CD4-positive, alpha-beta T cell treated with Interleukin-4 for 1 hour (primary cell): ENCODE results near the gene SEZ6L2.
A peak's percentile ranks its signal among the peaks of the same experiment; 100 is the strongest.
"Not testable (repeated sequence)": the region's sequence is repeated elsewhere in the genome, so short reads cannot be mapped to it uniquely, and the experiment has no call there.

Source experiments
- DNase-seq, 2 donors: peaks; one replicate each; pipeline ENCODE4 v3.0.0-alpha.2; 2020 to 2022

Gene SEZ6L2

DNA sequence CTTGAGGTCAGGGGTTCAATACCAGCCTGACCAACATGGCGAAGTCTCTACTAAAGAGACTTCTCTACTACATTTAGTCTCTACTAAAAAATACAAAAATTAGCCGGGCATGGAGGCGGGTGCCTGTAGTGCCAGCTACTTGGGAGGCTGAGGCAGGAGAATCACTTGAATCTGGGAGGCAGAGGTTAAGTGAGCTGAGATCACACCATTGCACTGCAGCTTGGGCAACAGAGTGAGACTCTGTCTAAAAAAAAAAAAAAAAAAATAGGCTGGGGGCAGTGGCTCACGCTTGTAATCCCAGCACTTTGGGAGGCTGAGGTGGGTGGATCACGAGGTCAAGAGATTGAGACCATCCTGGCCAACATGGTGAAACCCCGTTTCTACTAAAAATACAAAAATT lies 10.5 kb upstream of the SEZ6L2 start:
- DNase-seq: not testable (repeated sequence)

DNA sequence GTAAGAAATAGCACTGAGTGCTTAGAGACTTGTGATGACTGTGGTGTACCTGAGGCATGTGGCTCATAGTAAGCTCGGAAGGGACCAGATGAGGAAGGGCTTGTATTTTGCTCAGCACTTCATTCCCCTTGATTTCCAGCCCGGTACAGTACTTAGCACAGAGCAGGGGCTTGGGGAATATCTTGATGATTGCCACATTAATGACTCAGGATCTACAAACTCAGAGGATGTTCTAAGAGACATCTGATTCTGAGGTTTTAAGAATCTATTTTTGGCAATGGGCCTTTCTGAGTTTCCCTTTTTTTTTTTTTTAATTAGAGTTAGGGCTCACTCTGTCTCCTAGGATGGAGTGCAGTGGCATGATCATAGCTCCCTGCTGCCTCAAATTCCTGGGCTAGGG lies 10.0 kb upstream of the SEZ6L2 start:
- no peak for DNase-seq

DNA sequence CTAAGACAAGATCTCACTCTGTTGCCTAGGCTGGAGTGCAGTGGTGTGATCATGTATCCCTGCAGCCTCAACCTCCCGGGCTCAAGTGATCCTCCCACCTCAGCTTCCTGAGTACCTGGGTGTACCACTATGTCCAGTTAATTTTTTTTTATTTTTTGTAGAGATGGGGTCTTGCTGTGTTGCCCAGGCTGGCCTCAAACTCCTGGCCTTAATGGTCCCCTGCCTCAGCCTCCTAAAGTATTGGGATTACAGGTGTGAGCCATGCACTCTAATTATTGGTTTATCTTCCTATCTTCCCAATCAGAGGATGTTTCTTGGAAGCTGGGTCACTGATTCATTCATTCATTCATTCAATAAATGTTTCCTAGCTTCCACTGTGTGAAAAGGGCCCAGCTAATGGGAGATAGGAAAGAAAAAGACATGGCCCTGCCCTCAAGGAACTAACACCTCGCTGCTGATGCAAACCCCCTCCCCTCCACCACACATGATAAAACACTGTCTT lies 9.4 kb upstream of the SEZ6L2 start:
- DNase-seq: no peak

DNA sequence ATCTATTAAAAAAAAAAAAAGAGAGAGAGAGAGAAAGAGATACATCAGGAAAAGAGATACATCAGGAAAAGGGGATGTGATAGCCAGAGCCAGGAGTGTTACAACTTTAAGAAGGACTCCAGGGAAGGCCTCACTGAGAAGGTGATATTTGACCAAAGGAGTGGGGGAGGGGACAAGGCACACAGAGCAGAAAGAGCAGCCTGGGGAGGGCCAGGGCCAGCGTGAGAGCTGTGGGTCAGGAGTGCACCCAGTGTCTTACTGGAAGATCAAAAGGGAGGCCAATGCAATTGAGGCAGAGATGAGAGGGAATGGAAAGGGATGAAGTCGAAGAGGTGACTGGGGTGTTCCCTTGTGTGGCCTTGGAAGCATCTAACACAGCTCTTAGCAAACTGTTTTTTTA lies 8.6 kb upstream of the SEZ6L2 start:
- DNase-seq: no peak

DNA sequence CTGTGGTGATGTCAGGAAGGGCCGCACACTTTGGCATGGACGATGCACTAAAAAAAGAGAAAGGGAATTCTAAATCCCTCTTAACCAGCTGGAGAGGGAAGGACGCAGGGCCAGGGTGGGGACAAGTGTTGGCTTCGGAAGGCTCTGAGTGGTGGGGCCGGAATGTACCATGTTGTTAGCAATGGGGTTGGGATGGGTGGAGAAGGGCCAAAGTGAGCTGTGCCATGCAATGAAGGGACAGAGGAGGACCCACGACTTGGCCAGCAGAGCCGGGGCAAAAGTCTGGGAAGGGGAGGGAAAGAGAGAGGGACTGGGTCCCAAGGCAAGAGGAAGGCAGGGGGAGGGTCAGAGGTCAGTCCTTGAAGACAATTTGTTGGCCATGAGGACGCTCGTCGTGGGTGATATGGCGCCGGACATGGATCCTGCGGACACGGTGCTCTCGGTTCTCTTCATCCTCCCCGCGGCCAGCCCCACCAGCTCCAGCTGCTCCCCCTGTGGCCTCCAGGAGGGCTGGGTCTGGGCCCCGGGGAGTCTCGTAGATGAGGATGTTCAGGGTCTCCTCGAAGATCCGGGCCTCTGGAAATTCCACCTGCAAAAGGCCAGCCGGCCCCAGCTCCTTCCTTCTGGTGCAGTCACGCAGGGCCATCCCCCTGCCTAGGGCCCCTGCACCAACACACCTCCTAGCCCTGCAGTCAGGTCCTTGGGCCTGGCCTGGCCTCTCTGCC lies 7.3 kb upstream of the SEZ6L2 start:
- DNase-seq: no peak

DNA sequence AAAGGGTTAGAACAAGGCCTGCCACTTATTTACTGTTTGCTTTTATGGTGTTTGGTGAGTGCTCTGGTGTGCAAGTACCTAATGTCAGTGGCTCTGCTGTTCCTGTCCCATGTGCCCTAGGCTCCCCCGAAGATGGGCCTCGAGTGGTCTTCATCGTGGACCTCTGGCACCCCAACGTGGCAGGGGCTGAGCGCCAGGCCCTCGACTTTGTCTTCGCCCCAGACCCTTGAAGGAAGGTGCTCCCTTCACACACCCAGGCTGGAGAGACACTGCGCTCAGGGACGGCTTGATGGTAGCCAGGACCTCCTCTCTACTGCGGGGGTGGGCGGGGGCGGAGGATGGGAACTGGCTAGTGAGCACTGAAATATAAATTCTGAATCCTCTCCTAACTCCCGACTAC lies 6.3 kb upstream of the SEZ6L2 start:
- no peak for DNase-seq

DNA sequence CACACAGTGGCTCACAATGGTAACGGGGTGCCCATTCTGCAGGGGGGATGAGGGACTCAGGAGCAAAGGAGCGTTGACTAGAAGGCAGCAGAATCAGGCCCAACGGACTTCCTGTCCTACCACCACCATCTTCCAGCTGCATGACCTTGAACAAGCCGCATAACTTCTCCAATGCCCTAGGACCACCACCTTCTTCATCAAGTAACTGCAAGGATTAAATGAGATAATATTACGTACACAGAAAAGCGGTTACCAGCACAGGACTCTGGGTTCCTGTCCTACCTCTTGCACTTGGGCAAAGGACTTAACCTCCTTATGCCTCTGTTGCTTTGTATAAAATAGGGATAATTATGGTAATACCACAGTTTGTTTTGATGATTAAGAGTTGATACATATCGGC lies 5.6 kb upstream of the SEZ6L2 start:
- DNase-seq: no peak

DNA sequence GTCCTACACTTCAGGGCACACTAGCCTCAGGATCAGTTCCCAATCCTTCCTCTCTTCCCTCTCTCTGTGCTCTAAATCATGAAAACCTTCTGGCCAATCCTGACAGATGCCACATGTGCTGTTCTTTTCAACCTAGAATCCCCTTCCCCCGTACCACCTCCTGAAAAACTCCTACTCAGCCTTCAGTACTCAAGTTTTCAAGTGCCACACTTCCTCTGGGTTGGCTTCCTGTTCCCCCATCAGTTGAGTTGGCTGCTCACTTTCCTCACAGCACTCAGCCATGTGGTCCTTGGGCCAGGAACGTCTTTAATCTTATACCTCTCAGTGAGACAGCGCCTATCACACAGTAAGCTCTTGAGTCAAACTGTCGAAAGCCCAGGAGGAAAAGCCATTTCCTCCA lies 4.2 kb upstream of the SEZ6L2 start:
- no peak for DNase-seq

DNA sequence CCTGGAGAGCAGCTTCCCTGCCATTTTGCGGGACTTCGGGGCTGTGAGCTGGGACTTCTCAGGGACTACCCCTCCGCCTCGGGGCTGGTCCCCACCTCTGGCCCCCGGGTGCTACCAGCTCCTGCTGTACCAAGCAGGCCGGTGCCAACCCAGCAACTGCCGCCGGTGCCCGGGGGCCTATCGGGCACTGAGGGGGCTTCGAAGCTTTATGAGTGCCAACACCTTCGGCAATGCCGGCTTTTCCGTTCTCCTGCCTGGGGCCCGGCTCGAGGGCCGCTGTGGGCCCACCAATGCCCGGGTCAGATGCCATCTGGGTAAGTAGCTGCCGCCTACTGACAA lies 2.2 kb upstream of the SEZ6L2 start:
- no peak for DNase-seq

DNA sequence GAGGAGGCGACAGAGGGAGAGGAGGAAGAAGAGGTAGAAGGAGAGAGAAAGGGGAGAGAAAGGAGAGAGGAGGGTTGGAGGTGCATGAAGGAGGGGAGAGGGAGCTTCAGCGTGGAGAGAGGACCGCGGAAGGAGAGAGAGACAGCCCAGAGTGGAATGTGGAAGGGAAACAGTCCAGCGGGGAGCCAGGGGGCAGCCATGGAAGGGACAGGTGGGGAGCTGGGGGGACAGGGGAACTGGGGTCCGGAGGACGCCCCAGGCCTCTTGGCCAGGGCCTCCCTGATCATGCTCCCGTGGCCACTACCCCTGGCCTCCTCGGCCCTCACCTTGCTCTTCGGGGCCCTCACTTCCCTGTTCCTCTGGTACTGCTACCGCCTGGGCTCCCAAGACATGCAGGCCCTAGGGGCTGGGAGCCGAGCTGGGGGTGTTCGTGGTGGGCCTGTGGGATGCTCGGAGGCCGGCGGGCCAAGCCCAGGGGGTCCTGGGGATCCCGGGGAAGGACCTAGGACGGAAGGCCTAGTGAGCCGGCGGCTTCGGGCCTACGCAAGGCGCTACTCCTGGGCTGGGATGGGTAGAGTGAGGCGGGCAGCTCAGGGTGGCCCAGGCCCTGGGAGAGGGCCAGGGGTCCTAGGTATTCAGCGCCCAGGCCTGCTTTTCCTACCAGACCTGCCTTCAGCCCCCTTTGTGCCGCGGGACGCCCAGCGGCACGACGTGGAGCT lies 1.7 kb upstream of the SEZ6L2 start:
- DNase-seq: no peak

DNA sequence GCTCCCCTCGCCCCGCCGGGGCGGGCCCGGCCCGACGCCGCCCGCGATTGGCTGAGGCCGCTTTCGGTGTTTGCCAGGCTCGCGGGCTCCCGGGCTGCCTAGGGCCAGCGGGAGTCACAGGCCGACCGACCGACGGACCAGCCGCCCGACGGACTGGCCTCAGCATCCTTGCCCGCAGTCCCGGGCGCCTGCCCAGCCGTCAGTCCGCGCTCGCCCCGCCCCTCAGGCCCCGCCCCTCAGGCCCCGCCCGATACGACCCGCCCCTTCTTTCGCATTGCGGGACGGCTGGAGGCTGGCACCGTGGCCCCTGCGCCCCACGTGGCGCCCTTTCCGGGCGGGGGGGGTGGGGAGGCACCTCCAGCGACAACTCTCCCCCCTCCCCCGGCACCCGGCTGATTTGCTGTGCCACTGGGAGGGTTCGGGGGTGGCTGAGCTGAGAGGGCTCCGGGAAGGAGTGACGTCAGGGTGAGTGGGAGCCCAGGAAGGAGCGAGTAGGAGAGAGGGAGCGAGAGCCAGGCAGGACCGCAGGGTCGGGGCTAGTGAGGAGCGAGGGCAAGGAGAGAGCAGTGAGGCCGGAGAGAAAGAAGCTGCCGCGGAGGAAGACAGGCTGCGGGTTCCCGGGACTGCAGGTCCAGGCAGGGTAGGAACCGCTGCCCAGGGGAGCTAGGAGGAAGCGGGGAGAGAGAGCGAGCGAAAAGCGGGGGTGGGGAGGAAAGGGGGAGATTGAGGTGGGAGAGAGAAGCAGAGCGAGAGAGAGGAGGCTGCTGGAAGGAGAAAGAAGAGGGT lies 945 bp upstream of the SEZ6L2 start, which contains the start of gene ASPHD1:
Gene ASPHD1, plus strand, starts transcription at position 387 of the 786 bp plus-strand sequence. CDS start 484 bp downstream, outside the sequence.
- DNase-seq: peak; percentile 57 to 79

DNA sequence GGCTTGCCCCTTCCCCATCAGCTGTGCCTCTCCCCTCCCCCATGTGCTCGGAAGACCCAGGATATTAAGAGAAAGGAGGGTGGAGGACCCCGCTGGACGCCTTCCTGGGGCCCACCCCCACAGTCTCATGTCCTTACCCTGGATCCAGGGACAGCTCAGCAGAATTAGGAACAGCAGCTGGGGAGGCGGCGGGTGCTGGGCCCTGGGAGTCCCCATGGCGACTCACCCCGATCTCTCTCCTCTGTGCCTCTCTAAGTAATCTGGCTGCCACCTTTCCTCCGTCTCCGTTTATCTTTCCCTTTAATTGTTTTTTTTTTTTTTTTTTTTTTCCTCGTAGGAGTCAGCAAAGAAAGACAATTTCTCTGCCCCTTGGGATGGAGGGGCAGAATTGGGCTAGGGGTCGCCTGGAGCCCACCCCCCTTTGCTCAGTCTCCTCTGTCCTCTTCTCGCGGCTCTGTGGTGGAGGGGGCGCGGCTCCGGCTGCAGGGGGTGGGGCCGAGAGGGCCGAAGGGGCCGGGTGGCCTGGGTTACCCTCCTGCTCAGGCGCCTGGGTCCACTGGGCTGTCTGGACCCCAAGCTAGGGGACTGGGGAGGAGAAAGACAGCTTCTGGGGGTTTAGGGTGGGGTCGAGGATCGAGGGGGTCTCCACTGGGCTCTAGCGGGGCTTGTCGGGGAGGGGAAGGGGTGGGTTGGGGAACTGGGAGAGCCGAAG lies 390 bp downstream of the SEZ6L2 start:
- no peak for DNase-seq

DNA sequence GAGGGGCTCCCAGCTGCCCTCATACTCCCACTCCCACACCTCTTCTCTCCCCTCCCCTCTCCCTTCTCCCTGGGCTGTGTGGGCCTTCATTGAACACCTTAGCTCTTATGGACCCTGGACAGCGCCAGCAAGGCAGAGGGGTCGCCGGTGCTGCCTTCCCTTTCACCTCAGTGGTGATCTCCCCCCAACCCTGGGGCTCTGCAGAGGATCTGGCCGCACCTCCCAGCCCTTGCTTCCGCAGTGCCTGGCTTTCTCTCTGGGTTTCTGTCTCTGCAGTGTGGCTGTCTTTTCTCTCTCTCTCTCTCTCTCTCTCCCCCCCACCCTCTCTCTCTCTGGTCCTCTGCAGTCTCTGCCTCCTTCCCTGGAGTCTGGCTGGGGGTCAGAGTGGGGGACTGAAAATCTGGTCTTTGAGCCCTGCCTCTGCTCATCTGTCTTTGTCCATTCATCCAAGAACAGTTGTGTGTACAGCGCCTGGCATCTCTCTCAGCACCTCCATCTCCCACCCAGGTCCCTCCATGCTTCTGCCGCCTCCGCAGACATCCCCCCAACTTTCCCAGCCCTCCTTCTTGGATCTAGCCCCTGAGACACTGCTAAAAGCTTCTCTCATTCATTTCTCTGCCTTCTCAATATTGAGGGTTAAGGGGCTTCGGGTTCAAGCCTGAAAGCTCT lies 1.1 kb downstream of the SEZ6L2 start:
- no peak for DNase-seq

DNA sequence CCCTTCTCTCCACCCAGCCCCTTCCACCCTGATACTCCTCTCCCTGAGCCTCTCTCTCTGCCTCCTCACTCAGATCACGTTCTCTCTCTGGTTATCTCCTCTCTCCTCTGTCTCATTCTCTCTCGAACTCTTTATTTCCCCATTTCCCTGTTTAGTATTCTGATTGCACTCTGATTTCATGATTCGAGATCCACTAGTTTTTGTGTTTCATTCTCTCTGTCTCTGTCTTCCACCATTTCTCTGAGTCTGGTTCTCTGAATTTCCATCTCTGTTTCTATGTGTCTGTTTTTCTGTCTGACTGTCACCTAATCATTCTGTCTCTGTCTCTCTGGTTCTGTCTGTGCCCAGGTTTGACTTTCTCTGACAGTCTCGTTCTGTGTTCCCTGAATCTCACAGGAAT lies 2.0 kb downstream of the SEZ6L2 start:
- DNase-seq: no peak

DNA sequence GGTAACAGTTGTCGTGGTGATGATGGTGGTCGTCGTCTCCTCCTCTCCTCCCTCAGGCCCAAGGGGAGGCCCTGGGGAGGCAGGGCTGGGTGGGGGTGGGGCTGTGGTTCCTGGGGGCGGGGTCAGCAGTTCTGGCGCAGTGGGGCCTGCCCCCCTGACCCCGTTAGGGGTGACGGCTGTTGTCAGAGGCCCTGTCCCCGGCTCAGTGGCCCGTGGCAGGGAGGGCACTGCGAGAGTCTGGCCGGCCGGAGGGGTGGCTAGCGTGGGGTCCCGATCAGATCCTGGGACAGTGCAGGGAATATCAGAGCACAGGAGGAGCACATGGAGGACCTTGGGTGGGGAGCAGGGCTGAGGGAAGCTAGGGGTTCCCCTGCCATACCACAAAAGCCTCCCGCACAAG lies 2.5 kb downstream of the SEZ6L2 start:
- DNase-seq: no peak

DNA sequence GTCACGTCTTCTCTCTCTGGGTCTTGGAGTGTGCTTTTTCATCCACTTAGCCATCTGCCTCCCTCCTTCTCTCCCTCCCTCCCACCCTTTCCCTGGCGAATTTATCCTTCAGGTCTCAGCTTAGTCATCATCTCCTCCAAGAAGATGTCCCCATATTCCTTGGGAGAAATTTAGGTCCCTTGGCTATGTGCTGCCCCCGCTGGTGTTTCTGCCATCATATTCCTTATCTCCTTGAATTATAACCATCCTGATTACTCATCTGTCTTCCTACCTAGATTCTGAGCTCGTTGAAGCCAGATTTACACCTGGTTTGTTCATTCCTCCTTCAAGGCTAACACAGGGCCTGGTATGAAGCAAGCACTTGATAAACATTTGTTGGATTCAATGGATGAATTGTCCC lies 5.0 kb downstream of the SEZ6L2 start:
- DNase-seq: no peak

DNA sequence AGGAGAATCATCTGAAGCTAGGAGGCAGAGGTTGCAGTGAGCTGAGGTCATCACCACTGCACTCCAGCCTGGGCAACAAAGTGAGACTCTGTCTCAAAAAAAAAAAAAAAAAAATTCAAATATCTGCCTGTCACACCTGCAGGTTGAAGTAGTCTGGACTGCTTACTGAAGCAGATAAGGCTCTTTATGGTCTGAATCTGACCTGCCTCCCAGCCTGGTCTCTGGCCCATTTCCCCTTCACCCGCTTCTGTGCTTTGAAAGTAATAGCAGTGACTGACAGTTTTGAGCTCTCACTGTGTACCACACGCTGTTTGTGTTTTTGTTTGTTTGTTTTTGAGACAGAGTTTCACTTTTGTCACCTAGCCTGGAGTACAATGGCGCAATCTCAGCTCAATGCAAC lies 5.8 kb downstream of the SEZ6L2 start:
- DNase-seq: no peak

DNA sequence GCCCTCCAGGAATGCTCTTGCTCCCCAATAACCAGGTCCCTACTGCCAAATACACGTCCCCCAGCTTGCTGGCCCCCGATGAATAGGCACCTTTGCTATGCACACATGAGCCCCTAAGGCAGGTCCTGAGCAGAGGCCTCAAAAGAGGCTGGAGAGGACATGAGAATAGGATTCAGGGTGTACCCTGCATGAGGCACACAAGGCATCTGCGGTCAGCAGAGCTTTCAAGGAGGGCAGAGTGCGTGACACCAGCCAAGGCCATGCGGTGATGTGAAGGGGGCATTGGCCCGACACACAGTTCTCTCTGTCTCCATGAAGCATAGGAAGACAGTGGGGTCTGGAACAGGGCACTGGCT lies 6.9 kb downstream of the SEZ6L2 start:
- DNase-seq: no peak

DNA sequence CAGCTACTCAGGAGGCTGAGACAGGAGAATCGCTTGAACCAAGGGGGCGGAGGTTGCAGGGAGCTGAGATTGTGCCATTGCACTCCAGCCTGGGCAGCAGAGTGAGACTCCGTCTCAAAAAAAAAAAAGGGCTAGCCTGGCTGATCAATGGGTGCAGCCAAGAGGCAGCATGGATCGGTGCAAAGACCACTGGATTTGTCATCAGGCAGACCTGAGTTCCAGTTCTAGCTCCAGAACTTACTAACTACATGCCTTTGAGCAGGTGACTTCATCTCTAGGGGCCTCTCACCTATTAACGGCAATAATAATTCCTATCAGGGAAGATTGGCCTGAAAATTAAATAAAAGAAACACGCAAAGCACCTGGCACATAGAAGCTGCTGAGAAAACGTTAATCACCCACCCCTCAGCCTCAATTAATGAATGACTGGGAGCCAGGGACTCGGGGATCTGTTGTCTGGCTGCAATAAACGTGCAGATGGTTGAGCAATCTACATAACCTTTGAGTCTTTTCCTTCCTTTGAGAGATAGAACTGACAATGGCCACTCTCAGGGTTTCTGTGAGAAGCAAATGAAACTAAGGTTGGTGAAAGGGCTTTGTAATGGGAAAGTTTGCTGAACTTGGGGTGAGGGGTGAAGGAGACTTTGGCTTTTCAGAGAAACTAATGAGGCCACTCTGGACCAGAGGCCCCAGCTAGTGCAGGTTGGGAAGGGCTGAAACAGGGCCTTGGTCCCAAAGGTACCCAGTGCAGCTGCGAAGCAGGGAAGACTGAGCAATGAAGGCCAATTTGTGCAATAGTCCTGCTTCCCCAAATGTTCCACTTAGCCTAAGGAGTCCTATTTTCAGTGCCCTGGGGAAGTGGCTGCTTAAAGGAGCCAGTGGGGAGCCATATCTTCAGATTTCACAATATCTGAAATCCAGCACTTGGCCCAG lies 7.6 kb downstream of the SEZ6L2 start:
- no peak for DNase-seq

DNA sequence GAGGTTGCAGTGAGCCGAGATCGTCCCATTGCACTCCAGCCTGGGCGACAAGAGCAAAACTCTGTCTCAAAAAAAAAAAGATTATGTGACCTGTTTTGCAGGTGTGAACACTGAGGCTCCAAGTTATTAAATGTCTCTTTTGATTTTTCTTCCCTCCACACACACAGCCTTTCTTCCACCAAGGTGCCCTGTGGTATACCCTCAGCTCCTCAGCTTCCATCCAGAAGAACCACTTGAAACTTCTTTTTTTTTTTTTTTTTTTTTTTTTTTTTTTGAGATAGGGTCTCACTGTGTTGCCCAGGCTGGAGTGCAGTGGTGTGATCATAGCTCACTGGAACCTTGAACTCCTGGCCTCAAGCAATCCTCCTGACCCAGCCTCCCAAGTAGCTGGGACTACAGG lies 10.0 kb downstream of the SEZ6L2 start:
- DNase-seq: not testable (repeated sequence)

DNA sequence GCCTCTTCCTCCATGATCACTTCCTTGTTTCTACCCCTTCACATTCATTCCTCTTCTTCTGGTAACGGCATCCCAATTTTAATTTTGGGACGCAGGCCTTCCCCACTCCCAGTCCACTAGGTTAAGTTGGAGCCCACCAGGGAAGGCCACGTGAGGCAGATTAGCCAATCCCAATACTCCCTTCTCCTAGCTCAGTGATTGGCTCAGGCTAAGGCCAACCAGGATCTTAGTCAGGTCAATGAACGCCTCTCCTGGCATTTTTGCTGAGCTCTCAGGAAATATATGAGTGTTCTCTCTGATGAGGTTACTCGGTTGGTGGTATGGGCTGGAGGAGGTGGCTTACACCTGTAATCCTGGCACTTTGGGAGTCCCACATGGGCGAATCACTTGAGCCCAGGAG lies 15.4 kb downstream of the SEZ6L2 start:
- DNase-seq: no peak
